Smooth muscle cell (in vitro differentiated cells): ENCODE measurements around the gene ACTL8. TPM values are rescaled to one million over a fixed set of nuclear protein-coding genes. Genes with fewer than 3 reads are reported as not detected.
"Not testable (repeated sequence)": the region's sequence is repeated elsewhere in the genome, so short reads cannot be mapped to it uniquely, and the experiment has no call there.

Experiments used
- DNase-seq: peaks from one replicate; lab custom pipeline; 2025; ENCODE audit not compliant: unreplicated experiment; lab: John Stamatoyannopoulos, UW
- H2AFZ ChIP-seq: fragments of 200-600 bp; sonication (generic); 2 replicates; pipeline ENCODE4 v1.6.0; 2016; ENCODE audit warnings: antibody characterized with exemption, low read depth, mild to moderate bottlenecking
- H3F3A ChIP-seq: fragments of 200-600 bp; sonication (generic); 2 replicates; pipeline ENCODE4 v1.6.0; 2017; ENCODE audit warnings: antibody characterized with exemption, low read depth
- H3K27ac ChIP-seq: fragments of 200-600 bp; sonication (generic); 2 replicates; pipeline ENCODE4 v1.5.1; 2016; ENCODE audit warnings: low read depth, mild to moderate bottlenecking
- H3K27me3 ChIP-seq: fragments of 200-600 bp; sonication (generic); 2 replicates; pipeline ENCODE4 v1.6.1; 2016; ENCODE audit warnings: low read depth, mild to moderate bottlenecking
- H3K36me3 ChIP-seq: fragments of 200-600 bp; sonication (generic); 2 replicates; pipeline ENCODE4 v1.5.1; 2016; ENCODE audit warnings: low read depth
- H3K4me1 ChIP-seq: fragments of 200-600 bp; sonication (generic); 2 replicates; pipeline ENCODE4 v1.5.1; 2016; ENCODE audit warnings: low read depth
- H3K4me2 ChIP-seq: fragments of 200-600 bp; sonication (generic); 2 replicates; pipeline ENCODE4 v1.6.0; 2016; ENCODE audit warnings: mild to moderate bottlenecking
- H3K4me3 ChIP-seq: fragments of 200-600 bp; sonication (generic); 2 replicates; pipeline ENCODE4 v1.5.1; 2016; ENCODE audit warnings: mild to moderate bottlenecking
- H3K79me2 ChIP-seq: fragments of 200-600 bp; sonication (generic); 2 replicates; pipeline ENCODE4 v1.6.0; 2016; ENCODE audit warnings: low read depth, mild to moderate bottlenecking
- H3K9ac ChIP-seq: fragments of 200-600 bp; sonication (generic); 2 replicates; pipeline ENCODE4 v1.6.0; 2016; ENCODE audit warnings: low read depth
- H3K9me3 ChIP-seq: fragments of 200-600 bp; sonication (generic); replicated peaks from 2 replicates; pipeline ENCODE4 v1.5.1; 2016; ENCODE audit warnings: low read depth
- H4K20me1 ChIP-seq: fragments of 200-600 bp; sonication (generic); 2 replicates; pipeline ENCODE4 v1.6.0; 2016; ENCODE audit warnings: low read depth
- WGBS: methylation state at CpG from one replicate; pipeline ENCODE4 v1.1.7; 2016; ENCODE audit warnings: low lambda C conversion rate; 5-methylcytosine and 5-hydroxymethylcytosine counted together
- polyA plus RNA-seq: library from polyadenylated mRNA; unstranded; fragments of >200 nt; fragmentation: Nextera tagmentation; extraction: Ambion mirVana; gene quantifications from 2 replicates; pipeline ENCODE4 v1.2.1, GENCODE V29; 2016
- total RNA-seq: library from RNA; depleted of rRNA; stranded (reverse); fragments of >200 nt; gene quantifications from 2 replicates; pipeline ENCODE4 v1.2.3, GENCODE V29; 2014
- TF ChIP-seq, protein P1 (sequence below): fragments of 200-600 bp; sonication (generic); IDR thresholded peaks from 2 replicates; pipeline ENCODE4 v1.5.1; 2017; ENCODE audit warnings: borderline replicate concordance, mild to moderate bottlenecking, antibody characterized with exemption; ENCODE audit not compliant: insufficient read depth, poor library complexity, severe bottlenecking

The ACTL8 gene
- total and polyA plus RNA-seq, 2 experiments from 2014 or later = 0.13 TPM; not detected in 1

DNA sequence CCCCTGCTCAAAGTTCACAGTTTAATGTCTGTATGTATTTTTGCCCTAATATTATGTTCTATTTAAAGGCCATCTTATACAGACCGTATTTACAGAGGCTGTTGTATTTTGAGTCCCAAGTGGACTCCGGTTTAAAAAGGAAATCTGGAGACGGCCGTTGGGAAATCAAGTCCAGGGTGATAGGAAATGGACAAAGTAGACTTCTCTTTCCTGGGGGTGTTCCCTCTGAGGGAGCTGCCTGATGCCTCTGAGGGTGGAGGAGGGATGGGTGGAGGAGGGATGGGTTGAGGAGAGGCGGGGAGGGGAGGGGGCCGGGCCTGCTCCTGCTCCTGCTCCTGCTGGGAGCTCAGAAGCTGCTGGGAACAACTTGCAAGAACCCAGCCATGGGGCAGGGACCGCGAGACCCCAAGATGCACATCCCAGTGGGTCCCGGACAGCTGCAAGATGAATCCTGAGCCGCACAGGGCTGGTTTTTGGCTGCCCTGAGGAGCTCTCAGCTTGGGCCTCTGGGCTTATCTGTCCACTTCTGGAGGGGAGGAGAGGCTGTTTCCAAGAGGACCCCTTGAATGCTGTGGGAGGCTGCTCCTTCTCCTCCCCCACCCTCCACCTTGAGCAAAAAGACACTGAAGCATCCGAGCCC, 12.0 kb upstream of the ACTL8 start:
- H3K79me2 ChIP-seq = no peaks in the 10 kb centered on the region
- H3K4me1 ChIP-seq = no peaks in the 10 kb centered on the region
- no peak overlapping the region for H3K4me3 ChIP-seq
- no peak overlapping the region for H2AFZ ChIP-seq
- 90% methylated on average over 9 of the region's 11 CpGs for WGBS
- no peaks in the 10 kb centered on the region for H3F3A ChIP-seq
- H3K9ac ChIP-seq = no peak overlapping the region
- H4K20me1 ChIP-seq = no peaks in the 10 kb centered on the region
- no peak for DNase-seq
- H3K36me3 ChIP-seq = no peaks in the 10 kb centered on the region
- peaks cover 28% of the 10 kb centered on the region for H3K27me3 ChIP-seq
- TF ChIP-seq, protein P1, sequence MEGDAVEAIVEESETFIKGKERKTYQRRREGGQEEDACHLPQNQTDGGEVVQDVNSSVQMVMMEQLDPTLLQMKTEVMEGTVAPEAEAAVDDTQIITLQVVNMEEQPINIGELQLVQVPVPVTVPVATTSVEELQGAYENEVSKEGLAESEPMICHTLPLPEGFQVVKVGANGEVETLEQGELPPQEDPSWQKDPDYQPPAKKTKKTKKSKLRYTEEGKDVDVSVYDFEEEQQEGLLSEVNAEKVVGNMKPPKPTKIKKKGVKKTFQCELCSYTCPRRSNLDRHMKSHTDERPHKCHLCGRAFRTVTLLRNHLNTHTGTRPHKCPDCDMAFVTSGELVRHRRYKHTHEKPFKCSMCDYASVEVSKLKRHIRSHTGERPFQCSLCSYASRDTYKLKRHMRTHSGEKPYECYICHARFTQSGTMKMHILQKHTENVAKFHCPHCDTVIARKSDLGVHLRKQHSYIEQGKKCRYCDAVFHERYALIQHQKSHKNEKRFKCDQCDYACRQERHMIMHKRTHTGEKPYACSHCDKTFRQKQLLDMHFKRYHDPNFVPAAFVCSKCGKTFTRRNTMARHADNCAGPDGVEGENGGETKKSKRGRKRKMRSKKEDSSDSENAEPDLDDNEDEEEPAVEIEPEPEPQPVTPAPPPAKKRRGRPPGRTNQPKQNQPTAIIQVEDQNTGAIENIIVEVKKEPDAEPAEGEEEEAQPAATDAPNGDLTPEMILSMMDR = no peak
- H3K4me2 ChIP-seq = no peak overlapping the region
- no peaks in the 10 kb centered on the region for H3K9me3 ChIP-seq
- H3K27ac ChIP-seq = no peak overlapping the region

DNA sequence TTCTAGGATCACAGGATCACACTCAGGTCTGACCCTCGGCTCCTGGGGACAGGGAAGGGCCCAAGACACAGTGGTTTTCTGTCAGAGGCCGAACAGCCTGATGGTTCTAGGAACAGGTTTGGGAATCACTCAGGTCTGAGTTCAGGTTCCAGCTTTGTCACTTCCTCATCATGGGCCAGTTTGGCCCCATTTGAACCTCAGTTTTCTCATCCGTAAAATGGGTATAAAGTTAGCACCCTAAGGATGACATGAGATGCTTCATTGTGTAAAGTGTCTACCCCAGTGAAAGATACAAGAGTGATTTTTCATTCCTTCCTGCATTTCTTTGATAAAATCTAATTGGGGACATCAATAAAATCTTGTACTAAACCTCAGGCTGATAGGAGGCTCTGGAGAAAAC, 11.2 kb upstream of the ACTL8 start:
- no peaks in the 10 kb centered on the region for H3K36me3 ChIP-seq
- no peaks in the 10 kb centered on the region for H3K9me3 ChIP-seq
- DNase-seq = no peak
- peaks cover 28% of the 10 kb centered on the region for H3K27me3 ChIP-seq
- H3K4me2 ChIP-seq = no peak overlapping the region
- H3K79me2 ChIP-seq = no peaks in the 10 kb centered on the region
- H3K4me3 ChIP-seq = no peak overlapping the region
- 94% methylated on average over 3 of the region's 3 CpGs for WGBS
- no peak overlapping the region for H3K27ac ChIP-seq
- TF ChIP-seq, protein P1 = no peak
- H3K4me1 ChIP-seq = no peaks in the 10 kb centered on the region
- H2AFZ ChIP-seq = no peak overlapping the region
- H3K9ac ChIP-seq = no peak overlapping the region
- no peaks in the 10 kb centered on the region for H4K20me1 ChIP-seq
- no peaks in the 10 kb centered on the region for H3F3A ChIP-seq

DNA sequence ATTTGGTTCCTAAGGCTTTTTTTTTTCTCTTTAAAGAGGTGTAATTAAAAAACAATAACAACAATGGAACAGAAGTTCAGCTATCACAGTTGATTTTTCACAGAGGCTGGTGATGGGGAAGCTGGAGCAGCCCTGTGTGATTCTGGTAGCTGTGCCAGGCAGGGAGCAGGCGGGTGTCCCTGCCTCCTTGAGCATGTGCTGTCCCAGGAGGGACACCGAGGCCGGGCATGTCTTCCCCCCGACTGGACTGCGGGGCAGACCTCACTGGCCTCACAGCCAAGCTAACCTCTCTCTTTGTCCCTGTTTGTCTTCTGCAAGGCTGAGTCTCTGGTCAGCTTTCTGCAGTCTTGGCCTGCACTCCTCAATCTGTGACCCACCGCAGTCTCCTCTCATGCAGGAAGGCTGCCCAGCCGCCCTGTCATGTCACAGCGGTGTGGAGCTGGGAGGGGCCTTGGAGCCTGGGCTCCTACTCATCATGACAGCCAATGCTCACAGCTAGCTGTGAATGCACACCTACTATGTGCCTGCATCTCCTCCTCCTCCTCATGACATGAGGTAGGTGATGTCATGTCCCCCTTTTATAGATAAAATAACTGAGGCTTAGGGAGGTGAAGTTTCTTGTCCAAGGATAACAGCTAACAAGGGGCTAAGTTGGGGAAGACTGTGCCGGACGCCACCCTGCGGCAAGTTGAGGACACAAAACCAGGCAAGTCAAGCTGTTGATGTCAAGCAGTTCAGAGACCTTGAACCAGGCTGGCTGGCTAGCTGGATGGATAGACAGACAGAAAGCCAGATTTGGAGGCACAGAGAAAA, 10.3 kb upstream of the ACTL8 start:
- Histone ChIP-seq H3F3A (no peaks in the 10 kb centered on the region), H3K4me2 (no peak overlapping the region), H3K36me3 (no peaks in the 10 kb centered on the region), H3K4me3 (no peak overlapping the region), H3K9me3 (no peaks in the 10 kb centered on the region), H3K27ac (no peak overlapping the region), H2AFZ (no peak overlapping the region), H3K4me1 (no peaks in the 10 kb centered on the region), H3K79me2 (no peaks in the 10 kb centered on the region), H4K20me1 (no peaks in the 10 kb centered on the region), H3K27me3 (peaks cover 26% of the 10 kb centered on the region), H3K9ac (no peak overlapping the region)
- no peak for DNase-seq
- TF ChIP-seq, protein P1 = no peak
- WGBS = 91% methylated on average over 11 of the region's 11 CpGs

DNA sequence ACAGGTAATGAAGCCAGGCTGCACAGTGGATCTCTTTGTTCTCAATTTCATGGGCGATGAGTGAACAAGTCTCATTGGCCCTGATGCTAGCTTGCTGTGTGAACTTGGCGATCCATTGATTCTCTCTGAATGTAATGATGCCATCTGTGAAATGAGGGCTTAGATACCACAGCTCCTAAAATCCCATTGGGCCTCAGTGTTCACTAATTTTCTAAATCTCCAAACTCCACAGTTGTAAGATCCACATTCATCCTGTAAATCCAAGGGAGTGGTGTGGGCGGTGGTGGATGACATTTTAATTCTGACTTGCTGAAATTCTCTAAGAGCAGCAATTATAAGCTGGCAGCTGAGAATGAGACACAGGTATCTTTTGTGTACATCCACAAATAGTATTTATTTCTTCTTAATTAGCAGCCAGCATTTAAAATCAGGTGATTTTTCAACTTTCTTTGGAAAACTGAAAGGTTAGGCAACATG, 9.6 kb upstream of the ACTL8 start:
- Histone ChIP-seq H3K4me1 (no peaks in the 10 kb centered on the region), H3K4me3 (no peak overlapping the region), H3F3A (no peaks in the 10 kb centered on the region), H3K79me2 (no peaks in the 10 kb centered on the region), H3K4me2 (no peak overlapping the region), H3K27ac (no peak overlapping the region), H3K9ac (no peak overlapping the region), H3K9me3 (no peaks in the 10 kb centered on the region), H3K36me3 (no peaks in the 10 kb centered on the region), H3K27me3 (peaks cover 22% of the 10 kb centered on the region), H2AFZ (no peak overlapping the region), H4K20me1 (no peaks in the 10 kb centered on the region)
- TF ChIP-seq, protein P1 = no peak
- DNase-seq = no peak
- 89% methylated on average over 3 of the region's 3 CpGs for WGBS

DNA sequence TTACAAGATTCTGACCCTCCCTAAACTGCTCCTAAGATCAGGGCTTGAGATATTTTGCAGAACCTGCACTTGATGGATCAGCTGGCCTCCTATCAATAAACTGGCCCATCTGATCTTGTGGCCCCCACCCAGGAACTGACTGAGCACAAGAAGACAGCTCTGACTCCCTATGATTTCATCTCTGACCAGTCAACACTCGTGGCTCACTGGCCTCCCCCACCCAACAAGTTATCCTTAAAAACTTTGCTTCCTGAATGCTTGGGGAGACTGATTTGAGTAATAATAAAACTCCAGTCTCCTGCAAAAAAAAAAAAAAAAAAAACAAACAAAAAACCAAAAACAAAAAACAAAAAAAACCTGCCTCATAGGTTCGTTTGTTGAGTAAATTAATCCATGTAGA, 8.9 kb upstream of the ACTL8 start:
- not testable (repeated sequence) for H3K4me1 ChIP-seq, H3K79me2 ChIP-seq, DNase-seq, H3K9ac ChIP-seq, H3K27ac ChIP-seq, H2AFZ ChIP-seq, H3K36me3 ChIP-seq, H3F3A ChIP-seq, H3K4me3 ChIP-seq, H4K20me1 ChIP-seq, H3K4me2 ChIP-seq, H3K9me3 ChIP-seq
- WGBS = 69% methylated on average over 2 of the region's 2 CpGs
- H3K27me3 ChIP-seq = peaks cover 15% of the 10 kb centered on the region
